Measurements from ENCODE around the gene TNFRSF12A.

The TNFRSF12A gene, protein sequence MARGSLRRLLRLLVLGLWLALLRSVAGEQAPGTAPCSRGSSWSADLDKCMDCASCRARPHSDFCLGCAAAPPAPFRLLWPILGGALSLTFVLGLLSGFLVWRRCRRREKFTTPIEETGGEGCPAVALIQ

DNA sequence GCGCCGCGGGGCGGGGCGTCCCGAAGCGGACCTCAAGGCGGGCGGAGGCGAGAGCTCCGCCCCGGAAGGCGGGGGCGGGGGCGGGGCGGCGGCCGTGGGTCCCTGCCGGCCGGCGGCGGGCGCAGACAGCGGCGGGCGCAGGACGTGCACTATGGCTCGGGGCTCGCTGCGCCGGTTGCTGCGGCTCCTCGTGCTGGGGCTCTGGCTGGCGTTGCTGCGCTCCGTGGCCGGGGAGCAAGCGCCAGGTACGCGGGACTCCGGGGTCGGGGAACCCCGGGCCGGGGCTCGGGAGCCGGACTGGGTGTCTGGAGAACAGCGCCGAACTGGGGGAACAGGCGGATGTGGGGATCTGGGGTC lies at the start of gene TNFRSF12A:
TSS of gene TNFRSF12A (plus strand) at position 122 of the 357 bp plus-strand sequence. CDS start at position 152, 30 bp downstream.
- DNase-seq: peak; percentile 25

DNA sequence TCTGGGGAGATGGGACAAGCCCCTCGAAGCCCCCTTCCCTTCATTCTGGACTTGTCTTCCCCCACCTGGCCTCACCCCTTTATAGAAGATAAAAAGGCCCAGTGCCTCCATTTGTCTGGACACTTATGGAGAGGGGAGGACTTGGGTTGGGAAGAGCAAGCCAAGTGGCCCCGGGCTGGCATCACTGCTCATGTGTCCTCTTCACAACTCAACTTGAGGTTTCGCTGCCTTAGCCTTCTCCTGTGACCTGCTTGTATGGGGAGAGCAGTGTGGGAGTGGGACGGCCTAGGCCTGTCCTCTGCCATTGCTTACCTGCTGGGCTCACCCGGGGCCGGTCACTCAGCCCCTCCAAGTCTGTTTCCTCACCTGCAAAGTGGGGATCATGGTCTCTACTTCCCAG lies 49.6 kb upstream of the TNFRSF12A start:
- DNase-seq: no peak

DNA sequence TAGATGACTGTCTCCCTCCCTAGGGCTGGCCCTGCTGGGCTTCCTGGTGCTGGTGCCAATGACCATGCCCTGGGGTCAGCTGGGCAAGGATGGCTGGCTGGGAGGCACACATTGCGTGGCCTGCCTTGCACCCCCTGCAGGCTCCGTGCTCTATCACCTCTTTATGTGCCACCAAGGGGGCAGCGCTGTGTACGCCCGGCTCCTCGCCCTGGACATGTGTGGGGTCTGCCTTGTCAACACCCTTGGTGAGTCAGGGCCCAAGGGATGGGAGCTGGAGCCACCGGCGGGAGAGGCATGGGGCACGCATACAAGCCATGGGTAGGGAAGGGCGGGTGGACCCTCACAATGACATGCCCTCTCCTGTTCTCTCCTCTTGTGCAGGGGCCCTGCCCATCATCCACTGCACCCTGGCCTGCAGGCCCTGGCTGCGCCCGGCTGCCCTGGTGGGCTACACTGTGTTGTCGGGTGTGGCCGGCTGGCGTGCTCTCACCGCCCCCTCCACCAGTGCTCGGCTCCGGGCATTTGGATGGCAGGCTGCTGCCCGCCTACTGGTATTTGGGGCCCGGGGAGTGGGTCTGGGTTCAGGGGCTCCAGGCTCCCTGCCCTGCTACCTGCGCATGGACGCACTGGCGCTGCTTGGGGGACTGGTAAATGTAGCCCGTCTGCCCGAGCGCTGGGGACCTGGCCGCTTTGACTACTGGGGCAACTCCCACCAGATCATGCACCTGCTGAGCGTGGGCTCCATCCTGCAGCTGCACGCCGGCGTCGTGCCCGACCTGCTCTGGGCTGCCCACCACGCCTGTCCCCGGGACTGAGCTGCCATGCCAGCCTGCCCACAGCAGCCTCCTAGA lies 48.8 kb upstream of the TNFRSF12A start:
- no peak for DNase-seq

DNA sequence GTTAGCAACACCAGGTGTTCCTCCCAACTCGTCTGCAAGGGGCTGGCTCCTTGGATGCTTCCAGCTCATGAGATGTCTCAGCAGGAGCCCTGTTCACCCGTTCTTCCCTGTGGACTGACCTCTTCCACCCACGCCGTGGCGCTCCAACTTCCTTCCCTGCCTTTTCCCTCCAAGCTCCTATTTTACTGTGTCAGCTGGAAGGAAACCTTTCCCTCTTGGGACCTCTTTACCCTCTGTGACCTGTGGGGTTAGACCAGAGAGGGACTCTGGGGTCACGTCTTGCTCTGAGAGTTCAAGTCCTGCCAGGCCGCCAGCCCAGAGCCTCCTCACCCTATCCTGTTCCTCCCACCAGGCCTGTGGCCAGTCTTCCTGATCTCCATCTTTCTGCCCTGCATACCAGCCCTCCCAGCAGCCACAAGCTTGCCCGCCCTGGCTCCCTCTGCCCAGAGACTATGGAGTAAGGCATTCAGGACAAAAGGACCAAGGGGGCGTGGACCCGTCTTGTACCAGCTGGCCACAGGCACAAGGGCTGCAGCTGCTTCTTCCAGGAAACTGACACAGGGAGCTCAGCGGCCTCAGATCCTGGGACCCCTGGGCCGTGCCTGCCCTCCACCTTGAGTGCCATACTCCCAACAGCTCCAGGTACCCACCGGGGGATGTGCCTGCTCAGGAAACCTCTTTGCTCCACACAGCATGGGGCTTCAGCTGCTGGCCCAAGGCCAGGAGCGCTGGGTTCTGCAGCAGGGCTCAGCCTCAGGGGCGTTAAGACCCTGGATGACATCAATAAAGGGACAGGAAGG lies 48.0 kb upstream of the TNFRSF12A start:
- DNase-seq: no peak

DNA sequence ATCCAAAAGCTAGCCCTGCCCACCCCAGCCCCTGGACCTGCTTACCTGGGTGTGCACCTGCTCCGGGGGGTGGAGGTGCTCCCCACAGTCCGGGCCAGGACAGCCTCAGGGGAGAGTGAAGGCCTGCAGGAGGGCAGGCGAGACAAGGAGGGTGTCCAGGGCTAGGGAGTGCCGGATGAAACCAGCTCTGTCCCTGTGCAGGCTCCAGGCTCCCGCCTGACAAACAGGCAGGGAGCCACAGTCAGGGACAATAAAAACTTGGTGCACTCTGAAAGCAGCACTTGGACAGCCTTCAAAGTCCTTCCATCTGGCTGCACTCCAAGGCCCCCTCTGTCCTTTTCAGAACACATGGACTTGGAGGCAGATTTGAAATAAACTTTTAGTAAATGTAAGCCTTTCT lies 47.1 kb upstream of the TNFRSF12A start:
- DNase-seq: no peak

DNA sequence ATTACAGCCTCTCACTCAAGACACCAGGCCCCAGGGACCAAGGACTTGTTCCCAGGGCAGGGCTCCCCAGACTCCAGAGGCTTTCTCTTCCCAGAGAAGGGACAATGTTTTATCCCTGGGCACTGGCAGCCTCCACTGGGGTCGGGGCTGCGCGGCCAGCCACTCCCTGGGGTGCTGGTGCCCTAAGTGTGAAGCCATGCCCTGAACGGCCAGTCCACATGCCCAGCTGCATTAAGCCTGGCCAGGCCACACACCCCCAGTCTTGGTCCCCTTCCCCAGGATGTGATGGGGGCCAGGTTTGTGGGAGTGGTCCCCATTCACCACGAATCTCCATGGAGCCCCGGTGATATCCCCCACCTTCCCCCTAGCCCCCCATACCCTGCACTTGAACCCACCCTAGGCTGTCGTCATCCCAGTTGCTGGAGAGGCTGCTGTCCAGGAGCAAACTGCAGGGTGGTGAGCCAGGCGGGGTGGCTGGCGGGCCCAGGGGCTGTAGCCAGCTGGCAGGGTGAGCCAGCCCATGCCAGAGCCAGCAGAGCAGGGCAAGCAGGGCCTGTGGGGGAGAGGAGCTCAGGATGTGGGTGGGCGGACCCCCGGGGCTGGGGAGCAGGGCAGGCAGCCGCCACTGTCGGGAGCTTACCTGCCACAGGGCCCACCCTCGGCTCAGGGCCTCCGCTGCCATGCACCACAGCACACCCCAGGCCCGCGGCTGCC lies 46.4 kb upstream of the TNFRSF12A start:
- DNase-seq: no peak

DNA sequence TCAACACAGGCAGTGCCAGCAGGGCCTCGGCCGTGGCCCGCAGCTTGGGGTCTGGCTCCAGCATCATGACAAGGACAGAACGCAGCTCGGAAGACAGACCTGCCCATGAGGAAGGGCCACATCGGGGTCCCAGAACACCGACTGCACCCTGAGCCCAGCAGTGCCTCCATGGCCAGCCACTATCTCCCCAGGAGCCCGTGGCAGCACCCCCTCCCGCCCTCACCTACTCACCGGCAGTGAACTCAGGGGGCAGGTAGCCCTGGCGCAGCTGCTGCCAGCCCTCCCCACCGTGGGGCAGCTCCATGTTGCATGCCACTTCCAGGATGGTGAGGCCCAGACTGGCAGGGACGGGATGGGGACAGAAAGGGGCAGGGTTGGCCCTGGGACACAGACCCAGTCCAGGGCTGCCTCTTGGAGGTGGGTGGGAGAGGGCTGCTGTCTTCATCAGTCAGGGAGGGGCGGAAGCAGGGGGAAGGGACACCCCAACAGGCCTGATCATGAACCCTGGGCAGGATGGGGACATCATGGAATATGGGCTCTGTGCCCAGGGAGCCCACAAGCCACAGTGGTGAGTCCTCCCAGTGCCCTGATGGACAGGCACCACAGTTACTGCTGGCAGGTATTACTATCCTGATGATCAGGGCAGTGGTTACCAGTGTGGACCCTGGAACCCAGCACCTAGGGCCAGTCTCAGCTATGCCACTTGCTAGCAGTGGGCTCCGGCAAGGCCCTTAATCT lies 45.7 kb upstream of the TNFRSF12A start:
- no peak for DNase-seq

DNA sequence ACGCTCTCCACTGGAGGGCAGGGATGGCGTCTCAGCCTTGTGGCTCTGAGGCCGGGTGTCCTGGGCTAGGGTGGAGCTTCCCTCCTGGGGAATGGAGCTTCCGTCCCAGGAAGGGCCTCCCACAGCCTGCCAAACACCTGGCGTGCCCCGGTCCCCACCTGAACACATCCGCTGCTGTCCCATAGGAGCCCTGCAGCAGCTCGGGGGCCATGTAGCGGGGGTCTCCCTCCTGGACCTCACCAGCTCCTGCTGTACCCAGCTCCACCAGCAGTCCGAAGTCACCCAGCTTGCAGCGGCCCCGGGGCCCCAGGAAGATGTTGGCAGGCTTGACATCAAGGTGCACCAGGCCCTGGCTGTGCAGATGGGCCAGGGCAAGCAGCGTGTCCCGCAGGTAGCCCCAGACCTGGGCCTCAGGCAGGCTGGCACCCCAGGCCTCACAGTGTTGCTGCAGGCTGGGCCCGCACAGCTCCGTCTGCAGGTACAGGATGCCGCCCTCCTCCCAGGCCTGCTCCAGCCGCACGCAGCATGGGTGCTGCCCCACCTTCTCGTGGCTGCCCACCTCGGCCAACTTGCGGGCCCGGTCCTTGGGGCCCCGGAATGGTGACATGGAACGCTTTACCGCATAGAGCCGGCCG lies 44.9 kb upstream of the TNFRSF12A start:
- DNase-seq: no peak

DNA sequence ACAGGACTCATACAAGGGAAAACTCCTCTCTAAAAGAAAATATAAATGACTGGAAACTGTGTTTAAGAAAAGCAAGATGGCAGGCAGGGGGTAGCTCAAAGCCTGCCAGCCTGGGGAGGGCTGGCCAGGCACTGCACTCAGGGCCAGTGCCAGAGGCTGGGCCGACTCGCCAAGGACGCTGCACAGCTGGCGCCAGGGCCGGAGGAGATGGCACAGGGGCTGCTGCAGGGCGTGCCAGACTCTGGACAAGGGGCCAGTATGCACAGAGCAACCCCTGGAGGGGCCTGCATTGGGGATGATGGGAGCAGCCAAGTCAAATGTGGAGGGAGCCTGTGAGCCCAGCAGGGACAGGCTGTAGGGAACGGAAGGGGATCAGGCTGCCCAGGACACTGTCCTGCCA lies 44.0 kb upstream of the TNFRSF12A start:
- no peak for DNase-seq

DNA sequence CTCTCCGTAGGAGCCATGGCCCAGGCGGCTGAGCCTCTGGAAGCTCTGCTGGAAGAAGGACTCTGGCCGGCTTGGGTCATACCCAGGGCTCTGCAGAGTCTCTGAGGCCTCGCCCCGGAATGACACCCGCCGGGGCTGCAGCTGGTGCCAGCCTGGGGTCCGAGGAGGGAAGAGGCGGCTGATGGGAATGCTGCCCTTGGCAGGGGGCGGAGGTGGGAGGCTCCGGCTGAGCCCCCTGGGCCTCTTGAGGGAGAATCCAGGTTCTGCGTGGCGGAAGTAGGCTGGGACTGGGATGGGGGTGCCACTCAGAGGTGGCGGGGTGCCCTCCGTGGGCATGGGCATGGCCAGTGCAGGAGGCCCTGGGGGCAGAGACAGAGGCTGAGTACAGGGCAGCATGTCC lies 43.5 kb upstream of the TNFRSF12A start:
- DNase-seq: no peak

DNA sequence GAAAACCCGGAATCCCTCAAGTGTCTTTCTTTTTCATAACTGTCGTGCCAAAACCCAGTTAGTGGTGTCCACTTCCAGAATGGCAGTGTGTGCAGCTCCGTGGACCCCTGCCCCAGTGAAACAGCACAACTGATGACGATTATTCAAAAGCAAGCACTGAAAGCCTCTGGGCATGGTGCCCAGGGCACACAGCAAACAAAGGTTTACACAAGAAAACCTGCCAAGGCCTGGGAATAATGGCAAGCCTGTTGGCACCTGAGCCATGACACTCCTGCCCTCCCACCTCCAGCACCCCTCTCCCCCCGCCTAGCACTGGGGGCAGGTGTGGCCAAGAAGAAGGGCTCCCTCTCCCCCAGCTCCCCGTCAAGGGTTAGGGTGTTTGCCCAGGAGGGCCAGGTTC lies 42.7 kb upstream of the TNFRSF12A start:
- DNase-seq: peak; percentile 55

DNA sequence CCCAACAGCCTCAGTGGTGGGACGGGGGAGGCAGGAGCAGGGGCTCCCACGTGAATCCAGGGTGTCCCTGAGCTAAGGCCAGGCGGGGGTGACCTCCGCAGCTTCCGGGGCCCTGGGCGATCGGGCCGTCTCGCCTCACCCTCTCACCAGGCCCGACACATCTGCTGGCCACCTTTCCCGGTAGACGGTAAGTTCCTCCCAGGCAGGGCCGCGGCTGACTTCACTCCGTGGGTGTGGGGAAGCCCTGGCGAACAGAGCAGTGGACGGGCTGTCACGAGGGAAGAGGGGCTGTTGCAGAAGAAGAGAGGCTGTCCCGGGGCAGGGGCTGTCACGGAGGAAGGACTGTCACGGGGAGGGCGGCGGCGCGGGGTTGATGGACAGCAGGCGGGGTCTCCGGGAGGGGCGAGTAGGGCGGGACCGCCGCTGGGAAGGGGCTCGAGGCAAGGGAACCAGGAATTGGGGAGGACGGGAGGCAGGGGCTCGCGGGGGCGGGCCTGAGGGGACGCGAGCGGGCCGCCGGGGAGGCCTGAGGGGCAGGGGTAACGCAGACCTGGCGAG lies 40.4 kb upstream of the TNFRSF12A start:
- DNase-seq: no peak

DNA sequence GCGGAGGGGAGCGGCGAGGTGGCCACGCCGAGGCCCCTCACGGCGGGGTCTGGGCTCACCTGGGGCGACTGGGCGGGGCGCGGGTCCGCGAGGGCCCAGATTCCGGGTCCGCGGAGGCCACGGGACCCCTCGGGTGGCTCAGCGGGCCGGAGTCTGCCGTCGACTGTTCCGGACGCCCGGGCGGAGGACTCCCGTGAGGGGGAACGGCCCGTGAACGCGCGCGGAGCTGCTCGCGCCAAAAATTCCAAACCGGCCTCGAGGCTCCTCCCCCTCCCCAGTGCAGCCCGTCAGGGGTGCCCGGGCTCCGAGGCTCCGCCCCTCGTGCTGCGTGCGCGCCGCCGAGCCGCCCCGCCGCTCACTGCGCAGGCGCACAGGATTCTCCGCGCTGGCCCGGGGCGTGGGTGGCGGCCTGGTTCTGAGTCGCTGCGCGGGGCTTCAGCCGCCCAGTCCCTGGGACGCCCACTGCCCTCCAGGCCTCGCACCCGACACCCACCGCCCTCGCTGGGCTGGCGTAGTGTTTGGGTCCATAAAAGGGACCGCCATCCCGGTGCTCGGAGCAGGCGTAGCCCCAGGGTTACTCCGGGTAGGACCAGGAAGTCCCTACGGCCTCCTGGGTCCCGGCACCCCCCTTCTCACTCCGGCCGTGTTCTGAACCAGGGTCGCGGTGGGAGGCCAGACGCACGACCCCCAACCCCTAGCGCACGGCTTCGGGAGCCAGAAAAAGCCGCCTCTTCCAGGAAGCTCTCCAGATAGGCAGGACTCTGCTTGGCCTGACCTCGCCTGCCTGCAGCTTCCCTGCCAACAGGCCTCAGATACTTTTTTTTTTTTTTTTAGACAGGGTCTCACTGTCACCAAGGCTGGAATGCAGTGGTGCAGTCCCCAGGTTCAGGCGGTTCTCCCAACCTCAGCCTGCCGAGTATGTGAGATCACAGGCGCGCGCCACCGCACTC lies 39.7 kb upstream of the TNFRSF12A start, which contains the start of gene PKMYT1:
TSS of gene PKMYT1 (minus strand) at position 220 of the 950 bp plus-strand sequence. CDS start 789 bp downstream, outside the sequence.
- DNase-seq: peak; percentile 54

DNA sequence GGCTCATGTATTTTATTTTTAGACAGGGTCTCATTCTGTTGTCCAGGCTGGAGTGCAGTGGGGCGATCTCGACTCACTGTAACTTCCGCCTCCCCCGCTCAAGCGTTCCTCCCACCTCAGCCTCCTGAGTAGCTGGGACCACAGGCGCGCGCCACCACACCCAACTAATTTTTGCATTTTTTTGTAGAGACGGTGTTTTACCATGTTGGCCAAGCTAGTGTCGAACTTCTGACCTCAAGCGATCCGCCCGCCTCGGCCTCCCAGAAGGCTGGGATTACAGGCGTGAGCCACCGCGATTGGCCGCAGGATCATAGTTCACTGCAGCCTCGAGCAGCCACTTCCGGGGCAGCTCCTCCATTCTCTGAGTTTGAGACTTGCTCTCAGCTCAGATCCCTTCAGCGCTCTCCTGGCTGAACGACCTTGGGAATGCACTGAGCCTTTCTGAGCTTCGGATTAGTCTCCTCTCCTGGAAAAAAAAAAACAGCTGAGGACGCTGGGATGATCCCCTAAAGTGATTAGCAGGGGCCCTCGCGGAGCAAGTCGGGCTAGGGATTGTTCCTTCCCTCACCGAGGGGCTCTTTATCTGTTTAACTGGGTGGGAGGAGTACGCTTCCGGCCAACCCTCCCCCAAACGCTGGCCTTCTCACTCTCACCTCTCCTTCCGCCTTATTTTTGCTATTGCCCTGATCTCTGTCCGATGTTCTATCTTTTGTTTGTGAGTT lies 38.8 kb upstream of the TNFRSF12A start:
- DNase-seq: no peak

DNA sequence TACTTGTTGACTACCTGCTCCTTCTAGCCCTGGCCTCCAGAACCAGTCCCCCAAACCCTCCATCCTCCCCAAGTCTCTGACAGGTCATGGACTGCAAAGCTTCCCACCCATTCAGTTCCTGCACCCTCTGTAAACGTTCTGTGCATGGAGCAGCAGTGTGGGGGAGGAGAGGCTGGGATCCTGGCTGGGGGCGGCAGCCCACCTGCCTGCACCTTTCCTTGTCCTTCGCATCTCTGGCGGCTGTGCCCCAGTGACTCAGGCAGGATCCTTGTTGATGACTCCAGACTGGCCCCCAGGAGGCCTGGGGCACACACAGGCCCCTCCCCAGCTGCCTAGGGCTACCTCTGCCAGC lies 38.3 kb upstream of the TNFRSF12A start:
- DNase-seq: no peak

DNA sequence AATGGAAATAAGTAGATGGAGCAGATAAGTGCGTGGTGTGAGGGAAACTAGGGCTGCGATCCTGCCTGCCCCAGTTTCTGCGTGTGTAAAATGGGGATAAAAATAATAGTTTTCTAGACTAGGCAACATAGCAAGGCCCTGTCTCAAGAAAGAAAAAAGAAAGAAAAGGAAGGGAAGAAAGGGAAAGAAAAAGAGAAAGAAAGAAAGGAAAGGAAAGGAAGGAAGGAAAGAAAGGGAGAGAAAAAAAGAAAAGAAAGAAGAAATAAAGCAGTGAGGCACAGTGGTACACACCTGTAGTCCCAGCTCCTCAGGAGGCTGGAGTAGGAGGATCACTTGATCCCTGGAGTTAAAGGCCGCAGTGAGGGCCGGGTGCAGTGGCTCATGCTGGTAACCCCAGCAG lies 37.8 kb upstream of the TNFRSF12A start:
- DNase-seq: no peak

DNA sequence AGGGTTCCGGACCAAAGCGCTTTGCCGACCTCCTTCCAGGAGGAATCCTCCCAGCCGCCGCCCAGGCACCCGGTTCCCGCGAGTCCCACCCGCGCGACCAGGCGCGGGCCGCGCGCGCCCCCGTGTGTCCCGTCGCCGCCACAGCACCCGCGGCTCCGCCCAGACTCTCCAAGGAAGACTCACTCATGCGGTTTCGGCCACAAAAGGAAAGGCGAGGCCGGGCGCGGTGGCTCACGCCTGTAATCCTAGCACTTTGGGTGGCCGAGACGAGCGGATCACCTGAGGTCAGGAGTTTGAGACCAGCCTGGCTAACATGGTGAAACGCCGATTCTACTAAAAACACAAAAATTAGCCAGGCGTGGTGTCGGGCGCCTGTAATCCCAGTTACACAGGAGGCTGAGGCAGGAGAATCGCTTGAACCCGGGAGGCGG lies 36.4 kb upstream of the TNFRSF12A start:
- no peak for DNase-seq

DNA sequence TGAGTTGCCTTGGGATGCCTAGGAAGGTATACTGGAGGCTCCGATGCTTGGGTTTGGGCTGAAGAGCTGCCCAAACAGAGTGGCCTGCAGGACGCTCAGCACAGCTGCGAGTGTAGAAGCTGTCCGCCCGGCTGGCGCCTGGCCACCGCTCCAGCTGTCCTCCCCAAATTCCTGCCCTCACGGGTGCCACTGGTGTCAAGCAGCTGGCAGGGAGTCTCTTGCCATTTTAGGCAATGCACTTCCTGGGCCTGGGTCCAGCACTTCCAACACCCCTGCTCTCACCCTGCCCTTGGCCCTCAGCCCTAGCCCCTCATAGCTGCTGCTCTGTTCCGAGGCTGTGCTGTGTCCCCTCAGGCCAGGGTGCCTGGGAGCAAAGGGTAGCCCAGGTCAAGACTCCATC lies 34.7 kb upstream of the TNFRSF12A start:
- no peak for DNase-seq

DNA sequence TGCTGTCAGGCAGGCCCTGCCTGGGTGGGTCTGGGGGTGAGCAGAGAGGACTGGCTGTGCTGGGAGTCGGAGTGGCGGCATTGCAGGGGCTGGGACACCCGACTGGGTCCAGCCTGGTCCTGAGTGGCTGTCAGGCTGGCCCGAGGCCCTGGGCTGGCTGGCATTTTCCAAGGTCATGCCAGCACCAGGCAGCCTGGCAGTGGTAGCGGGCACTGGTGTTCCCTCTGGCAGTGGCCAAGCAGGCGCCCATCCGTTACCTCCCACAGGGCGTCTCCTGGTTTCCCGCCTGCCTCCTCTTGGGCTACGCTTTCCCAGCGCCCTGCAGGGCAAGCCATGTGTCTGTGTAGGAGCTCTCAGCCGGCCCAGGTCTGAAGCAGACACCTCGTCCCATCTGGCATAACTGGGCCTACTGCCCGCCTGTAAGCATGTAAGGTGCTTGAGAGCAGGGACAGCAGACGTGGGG lies 34.2 kb upstream of the TNFRSF12A start:
- DNase-seq: no peak

Measured in NCI-H2029 treated with DMSO at 0.1 percent for 48 hours (cell line).